HG02623 (cell line): Measurements from ENCODE around the gene CMA1.
"Not testable (repeated sequence)": the region's sequence is repeated elsewhere in the genome, so short reads cannot be mapped to it uniquely, and the experiment has no call there.

Experiments used
- ATAC-seq: cut with Tn5 transposase; IDR thresholded peaks from one replicate; pipeline ENCODE4 v1.9.1; 2021; ENCODE audit warnings: moderate library complexity; ENCODE audit not compliant: unreplicated experiment

Gene CMA1

GRCh38 chr14:24508155-24508840 is at the start of gene CMA1:
Gene CMA1, minus strand, starts transcription at chr14:24508265. Its CDS starts 30 bp downstream, at chr14:24508235.
- no peak for ATAC-seq

GRCh38 chr14:24556756-24557155 is 48.7 kb upstream of the CMA1 start:
- ATAC-seq = no peak

GRCh38 chr14:24549064-24549463 is 41.0 kb upstream of the CMA1 start:
- not testable (repeated sequence) for ATAC-seq

DNA sequence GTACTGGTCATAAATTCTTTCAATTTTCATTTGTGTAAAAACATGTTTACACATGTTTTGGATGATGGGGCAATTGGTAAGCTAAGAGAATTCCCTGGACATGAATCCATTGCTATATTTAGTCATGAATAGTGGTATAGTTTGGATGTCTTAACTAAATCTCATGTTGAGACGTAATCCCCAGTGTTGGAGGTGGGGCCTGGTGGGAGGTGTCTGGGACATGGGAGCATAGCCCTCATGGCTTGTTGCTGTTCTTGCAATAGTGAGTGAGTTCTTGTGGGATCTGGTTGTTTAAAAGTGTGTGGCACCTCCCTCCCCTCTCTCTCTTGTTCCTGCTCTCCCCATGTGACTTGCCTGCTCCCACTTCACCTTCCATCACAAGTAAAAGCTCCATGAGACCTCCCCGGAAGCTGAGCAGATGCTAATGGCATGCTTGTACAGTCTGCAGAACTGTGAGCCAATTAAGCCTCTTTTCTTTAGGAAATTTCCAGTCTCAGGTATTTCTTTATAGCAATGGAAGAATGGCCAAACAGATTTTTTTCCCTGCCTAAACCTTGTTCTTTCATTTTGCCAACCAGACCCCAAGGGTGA is 34.4 kb upstream of the CMA1 start:
- no peak for ATAC-seq

- ATAC-seq = no peak
Observed at GRCh38 chr14:24535737-24536136, 27.7 kb upstream of the CMA1 start.

GRCh38 chr14:24534286-24534685 is 26.2 kb upstream of the CMA1 start:
- ATAC-seq = no peak

DNA sequence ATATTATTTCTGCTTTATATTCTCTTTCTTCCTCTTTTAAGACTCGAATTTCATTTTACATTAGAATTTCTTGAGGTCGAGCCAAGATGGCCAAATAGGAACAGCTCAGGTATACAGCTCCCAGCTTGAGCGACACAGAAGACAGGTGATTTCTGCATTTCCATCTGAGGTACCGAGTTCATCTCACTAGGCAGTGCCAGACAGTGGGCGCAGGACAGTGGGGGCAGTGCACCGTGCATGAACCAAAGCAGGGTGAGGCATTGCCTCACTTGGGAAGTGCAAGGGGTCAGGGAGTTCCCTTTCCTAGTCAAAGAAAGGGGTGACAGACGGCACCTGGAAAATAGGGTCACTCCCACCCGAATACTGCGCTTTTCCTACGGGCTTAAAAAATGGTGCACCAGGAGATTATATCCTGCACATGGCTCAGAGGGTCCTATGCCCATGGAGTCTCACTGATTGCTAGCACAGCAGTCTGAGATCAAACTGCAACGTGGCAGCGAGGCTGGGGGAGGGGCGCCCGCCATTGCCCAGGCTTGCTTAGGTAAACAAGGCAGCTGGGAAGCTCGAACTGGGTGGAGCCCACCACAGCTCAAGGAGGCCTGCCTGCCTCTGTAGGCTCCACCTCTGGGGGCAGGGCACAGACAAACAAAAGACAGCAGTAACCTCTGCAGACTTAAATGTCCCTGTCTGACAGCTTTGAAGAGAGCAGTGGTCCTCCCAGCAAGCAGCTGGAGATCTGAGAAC is 18.0 kb upstream of the CMA1 start:
- not testable (repeated sequence) for ATAC-seq

GRCh38 chr14:24518851-24519250 is 10.8 kb upstream of the CMA1 start:
- no peak for ATAC-seq

DNA sequence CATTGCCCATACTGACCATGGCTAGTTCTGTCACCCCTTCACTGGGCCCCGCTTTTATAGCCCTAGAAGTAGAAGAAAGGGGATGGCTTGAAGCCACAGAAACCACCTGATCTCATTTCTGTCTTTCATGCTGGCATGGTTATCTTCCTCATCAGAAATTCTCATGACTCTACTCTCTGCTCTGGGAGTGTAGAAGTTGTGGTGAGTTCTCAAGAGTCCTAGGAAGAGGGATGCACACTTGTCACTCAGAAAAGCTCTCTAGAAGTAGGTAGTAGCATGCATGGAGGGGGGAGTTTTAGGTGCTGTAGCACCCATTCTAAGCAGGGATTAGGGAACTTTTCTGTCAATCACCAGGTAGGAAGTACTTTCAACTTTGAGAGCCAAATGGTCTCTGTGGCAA is 6.1 kb upstream of the CMA1 start:
- no peak for ATAC-seq

GRCh38 chr14:24513009-24513408 is 4.9 kb upstream of the CMA1 start:
- ATAC-seq = no peak

- ATAC-seq = no peak
Observed at GRCh38 chr14:24506443-24506842, 1.6 kb downstream of the CMA1 start.

DNA sequence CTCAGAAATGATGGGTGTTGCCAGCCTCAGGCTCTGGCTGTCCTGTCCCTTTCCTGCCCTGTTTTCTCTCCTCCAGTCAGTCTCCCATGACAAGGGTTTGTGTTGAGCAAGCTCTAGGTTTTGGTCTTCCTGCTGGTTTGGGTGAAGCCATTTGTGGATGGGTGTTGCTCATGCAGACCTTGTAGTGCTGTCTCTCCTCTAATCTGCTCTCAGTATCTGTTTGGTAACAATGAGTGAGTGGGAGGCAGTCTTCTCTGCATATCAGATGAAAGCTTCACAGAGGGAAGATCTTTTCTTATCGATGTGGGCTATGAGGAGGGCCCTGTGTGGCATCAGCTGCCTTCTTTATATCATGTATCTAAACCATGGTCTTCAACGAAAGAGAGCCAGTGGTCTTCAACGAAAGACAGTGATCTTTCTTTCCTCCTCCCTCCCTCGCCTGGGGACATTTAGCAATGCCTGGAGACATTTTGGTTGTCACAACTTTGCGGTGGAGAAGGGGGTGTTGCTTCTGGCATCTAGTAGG is 3.6 kb downstream of the CMA1 start:
- ATAC-seq = no peak

GRCh38 chr14:24491586-24492408 is 16.3 kb downstream of the CMA1 start:
- ATAC-seq = not testable (repeated sequence)

DNA sequence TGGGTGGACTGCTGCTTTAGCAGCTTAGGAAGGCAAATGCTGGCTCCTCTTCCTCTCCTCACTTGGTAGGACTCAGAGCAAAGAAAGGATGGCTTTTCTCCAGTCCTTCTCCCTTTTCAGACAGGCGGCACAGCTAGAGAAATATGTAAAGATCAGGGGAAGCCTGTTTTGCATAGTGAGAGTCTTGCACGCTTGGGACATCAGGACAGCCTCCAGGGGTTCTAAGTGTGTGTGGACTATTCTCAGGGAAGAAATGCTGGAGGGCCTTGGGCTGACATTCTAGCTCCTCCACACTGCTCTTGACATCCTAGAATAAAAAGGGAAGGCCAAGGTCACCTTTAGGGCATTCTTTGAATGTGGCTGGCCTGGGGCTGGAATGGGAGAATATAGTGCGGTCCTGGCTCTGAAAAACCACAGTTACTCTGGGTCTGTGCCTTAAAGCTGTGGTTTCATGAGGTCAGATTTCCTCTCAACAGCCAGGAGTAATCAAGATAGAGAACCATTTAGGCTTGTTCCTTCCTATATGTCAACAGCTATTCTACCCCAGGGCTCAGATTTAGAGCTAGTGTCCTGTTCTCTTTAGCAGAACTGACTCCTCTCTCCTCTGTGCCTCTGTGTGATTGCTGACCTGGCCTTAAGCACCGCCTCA is 24.3 kb downstream of the CMA1 start:
- ATAC-seq = no peak

DNA sequence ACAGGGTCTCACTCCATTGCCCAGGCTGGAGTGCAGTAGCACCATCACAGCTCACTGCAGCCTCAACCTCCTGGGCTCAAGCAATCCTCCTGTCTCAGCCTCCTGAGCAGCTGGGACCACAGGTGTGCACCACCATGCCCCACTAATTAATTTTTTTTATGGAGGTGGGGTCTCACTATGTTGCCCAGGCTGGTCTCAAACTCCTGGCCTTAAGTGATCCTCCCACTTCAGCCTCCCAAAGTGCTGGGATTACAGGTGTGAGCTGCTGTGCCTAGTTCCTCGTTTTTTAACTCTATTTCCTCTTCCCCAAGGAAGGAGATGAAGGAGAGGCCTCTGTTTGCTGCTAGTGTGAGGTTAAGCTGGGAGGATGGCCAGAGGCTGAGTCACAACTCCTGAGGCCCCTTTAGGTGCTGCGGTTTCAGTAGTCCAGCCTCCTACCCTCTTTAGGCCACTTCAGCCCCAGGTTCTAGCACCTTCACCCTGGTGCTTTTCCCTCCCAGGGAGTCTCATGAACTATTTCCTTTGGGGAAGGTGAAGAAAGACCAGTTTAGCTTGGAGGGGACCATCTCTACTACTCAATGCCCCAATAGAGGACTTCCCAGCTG is 25.3 kb downstream of the CMA1 start:
- not testable (repeated sequence) for ATAC-seq

GRCh38 chr14:24481622-24482324 is 26.3 kb downstream of the CMA1 start:
- peak; percentile 63 for ATAC-seq

DNA sequence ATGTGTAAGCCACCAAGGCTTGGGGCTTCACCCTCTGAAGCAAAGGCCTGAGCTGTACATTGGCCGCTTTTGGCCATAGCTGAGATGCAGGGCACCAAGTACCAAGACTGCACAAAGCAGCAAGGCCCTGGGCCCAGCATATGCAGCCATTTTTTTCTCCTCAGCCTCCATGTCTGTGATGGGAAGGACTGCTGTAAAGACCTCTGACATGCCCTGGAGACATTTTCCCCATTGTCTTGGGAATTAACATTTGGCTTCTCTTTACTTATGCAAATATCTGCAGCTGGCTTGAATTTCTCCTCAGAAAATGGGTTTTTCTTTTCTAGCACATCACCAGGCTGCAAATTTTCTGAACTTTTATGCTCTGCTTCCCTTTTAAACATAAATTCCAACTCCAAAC is 28.1 kb downstream of the CMA1 start:
- ATAC-seq = not testable (repeated sequence)

DNA sequence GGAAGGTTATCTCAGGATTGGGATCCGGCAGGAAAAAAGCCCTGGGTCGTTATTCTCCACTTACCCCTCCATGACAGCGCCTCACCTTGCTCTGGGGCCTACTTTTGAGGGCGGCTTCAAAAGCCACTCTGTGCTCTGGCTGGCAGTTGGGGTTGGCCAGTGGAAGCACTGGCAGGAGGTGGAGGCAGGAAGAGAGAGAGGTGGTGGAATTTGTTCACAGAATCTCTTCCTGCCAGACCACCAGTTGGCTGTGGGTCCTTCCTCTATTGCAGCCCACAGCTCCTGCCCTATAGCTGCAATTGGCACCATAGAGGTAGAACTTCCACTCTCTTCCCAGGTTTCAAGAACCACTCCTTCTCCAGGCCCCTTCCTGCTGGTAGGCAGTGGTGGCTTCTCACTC is 32.8 kb downstream of the CMA1 start:
- ATAC-seq = no peak

DNA sequence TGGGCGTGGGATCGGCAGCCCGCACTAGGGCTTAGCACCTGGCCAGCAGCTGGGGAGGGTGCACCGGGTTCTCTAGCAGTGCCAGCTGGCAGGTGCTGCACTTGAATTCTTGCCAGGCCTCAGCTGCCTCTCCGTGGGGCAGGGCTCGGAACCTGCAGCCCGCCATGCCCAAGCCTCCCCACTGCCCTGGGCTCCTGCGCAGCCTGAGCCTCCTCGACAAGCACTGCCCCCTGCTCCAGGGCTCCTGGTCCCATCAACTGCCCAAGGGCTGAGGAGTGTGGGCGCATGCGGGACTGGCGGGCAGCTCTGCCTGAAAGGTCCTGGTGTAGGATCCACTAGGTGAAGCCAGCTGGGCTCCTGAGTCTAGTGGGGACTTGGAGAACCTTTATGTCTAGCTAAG is 34.9 kb downstream of the CMA1 start:
- ATAC-seq = no peak
